M059J (cell line): ENCODE results near the gene TP73. TPM values are rescaled to one million over a fixed set of nuclear protein-coding genes. Genes with fewer than 3 reads are reported as not detected.
A peak's percentile ranks its signal among the peaks of the same experiment; 100 is the strongest.

Source experiments
- DNase-seq: peaks from one replicate; pipeline ENCODE4 v3.0.0-alpha.2; 2012; ENCODE audit warnings: low read depth
- total RNA-seq: library from RNA; depleted of rRNA; stranded (reverse); fragments of >200 nt; shearing (Covaris generic); gene quantifications from 2 replicates; pipeline ENCODE4 v1.2.3, GENCODE V29; 2014

The TP73 gene
- total RNA-seq, 1 experiment from 2014 or later = 0.91 TPM

- DNase-seq = no peak
Measured at GRCh38 chr1:3706651-3707297, 54.5 kb downstream of the TP73 start.

GRCh38 chr1:3707298-3707938 is 55.1 kb downstream of the TP73 start:
- DNase-seq = no peak

GRCh38 chr1:3707939-3708328 is 55.6 kb downstream of the TP73 start:
- no peak for DNase-seq

GRCh38 chr1:3708791-3709190 is 56.5 kb downstream of the TP73 start:
- DNase-seq = no peak

GRCh38 chr1:3710251-3710650 is 57.9 kb downstream of the TP73 start:
- no peak for DNase-seq

- no peak for DNase-seq
Measured at GRCh38 chr1:3711381-3711779, 59.1 kb downstream of the TP73 start.

- peak; percentile 17 for DNase-seq
Measured at GRCh38 chr1:3711780-3712451, 59.6 kb downstream of the TP73 start.

- no peak for DNase-seq
Measured at GRCh38 chr1:3712573-3713535, 60.5 kb downstream of the TP73 start.

- no peak for DNase-seq
Measured at GRCh38 chr1:3713840-3714239, 61.5 kb downstream of the TP73 start.

- DNase-seq = no peak
Measured at GRCh38 chr1:3714284-3714741, 62.0 kb downstream of the TP73 start.

GRCh38 chr1:3714814-3715213 is 62.5 kb downstream of the TP73 start:
- DNase-seq = no peak

GRCh38 chr1:3716351-3716750 is 64.0 kb downstream of the TP73 start:
- DNase-seq = no peak

- DNase-seq = no peak
Measured at GRCh38 chr1:3717041-3717714, 64.9 kb downstream of the TP73 start.

- DNase-seq = no peak
Measured at GRCh38 chr1:3717715-3718601, 65.6 kb downstream of the TP73 start.

- DNase-seq = no peak
Measured at GRCh38 chr1:3718764-3719163, 66.4 kb downstream of the TP73 start.

GRCh38 chr1:3721955-3722465 is 69.7 kb downstream of the TP73 start:
- DNase-seq = no peak

- no peak for DNase-seq
Measured at GRCh38 chr1:3722846-3723245, 70.5 kb downstream of the TP73 start.

- peak; percentile 52 for DNase-seq
Measured at GRCh38 chr1:3724416-3725030, 72.2 kb downstream of the TP73 start.

- no peak for DNase-seq
Measured at GRCh38 chr1:3725366-3725765, 73.0 kb downstream of the TP73 start.
